HG03175 (cell line): ENCODE data around the gene ZNF823.
"Not testable (repeated sequence)": the region's sequence is repeated elsewhere in the genome, so short reads cannot be mapped to it uniquely, and the experiment has no call there.

Source experiments
- ATAC-seq: cut with Tn5 transposase; IDR thresholded peaks from one replicate; pipeline ENCODE4 v1.9.1; 2021; ENCODE audit warnings: mild to moderate bottlenecking, moderate library complexity; ENCODE audit not compliant: unreplicated experiment

The ZNF823 gene

GRCh38 chr19:11684987-11685675, 53.6 kb downstream of the ZNF823 start:
- no peak for ATAC-seq

DNA sequence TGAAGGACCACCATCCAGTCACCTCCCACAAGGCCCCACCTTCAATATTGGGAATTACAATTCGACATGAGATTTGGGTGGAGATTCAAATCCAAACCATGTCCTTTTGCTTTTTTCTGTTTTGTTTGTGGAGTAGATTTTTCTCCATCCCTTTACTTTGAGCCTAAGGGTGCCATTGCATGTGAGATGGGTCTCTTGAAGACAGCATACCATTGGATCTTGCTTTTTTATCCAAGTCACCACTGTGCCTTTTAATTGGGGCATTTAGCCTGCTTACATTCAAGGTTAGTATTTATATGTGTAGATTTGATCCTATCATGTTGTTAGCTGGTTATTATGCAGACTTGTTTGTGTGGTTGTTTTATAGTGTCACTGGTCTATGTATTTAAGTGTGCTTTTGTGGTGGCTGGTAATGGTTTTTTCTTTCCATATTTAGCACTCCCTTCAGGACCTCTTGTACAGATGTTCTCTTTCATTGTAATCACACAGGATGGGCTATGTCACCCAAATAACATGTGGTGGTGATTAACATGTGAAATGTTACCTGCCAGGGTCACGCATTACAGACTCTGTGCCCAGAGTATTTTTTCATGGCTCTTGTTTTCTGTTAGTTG, 58.0 kb downstream of the ZNF823 start:
- ATAC-seq: no peak

DNA sequence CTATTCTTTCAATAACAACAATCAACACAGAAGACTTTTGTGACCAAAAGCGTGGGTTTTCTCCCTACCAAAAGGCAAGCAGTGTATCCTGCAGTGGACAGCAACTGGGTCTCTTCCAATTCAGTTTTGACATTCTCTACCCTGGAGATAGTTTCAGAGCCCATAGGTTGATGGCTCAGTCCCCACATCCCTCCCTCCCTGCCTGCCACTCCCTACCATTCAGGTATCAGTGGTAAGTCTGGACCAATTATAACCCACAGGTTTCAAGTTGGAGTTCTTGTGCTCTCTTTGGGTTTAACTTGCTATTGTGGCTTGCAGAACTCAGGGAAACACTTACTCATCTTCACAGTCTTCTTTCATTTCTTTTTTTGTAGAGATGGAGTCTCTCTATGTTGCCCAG, 60.2 kb downstream of the ZNF823 start:
- ATAC-seq: no peak

DNA sequence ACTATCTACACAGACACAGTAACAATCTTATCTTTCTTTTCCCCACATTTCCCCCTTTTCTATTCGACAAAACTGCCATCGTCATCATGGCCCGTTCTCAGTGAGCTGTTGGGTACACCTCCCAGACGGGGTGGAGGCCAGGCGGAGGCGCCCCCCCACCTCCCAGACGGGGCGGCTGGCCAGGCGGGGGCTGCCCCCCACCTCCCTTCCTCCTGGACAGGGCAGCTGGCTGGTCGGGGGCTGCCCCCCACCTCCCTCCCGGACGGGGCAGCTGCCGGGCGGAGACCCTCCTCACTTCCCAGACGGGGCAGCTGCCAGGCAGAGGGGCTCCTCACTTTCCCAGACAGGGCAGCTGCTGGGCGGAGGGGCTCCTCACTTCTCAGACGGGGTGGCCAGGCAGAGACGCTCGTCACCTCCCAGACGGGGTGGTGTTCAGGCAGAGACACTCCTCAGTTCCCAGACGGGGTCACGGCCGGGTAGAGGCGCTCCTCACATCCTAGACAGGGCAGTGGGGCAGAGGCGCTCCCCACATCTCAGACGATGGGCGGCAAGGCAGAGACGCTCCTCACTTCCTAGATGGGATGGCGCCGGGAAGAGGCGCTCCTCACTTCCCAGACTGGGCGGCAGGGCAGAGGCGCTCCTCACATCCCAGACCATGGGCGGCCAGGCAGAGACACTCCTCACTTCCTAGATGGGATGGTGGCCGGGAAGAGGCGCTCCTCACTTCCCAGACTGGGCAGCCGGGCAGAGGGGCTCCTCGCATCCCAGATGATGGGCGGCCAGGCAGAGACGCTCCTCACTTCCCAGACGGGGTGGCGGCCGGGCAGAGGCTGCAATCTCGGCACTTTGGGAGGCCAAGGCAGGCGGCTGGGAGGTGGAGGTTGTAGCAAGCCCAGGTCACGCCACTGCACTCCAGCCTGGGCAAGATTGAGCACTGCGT, 61.8 kb downstream of the ZNF823 start:
- not testable (repeated sequence) for ATAC-seq

DNA sequence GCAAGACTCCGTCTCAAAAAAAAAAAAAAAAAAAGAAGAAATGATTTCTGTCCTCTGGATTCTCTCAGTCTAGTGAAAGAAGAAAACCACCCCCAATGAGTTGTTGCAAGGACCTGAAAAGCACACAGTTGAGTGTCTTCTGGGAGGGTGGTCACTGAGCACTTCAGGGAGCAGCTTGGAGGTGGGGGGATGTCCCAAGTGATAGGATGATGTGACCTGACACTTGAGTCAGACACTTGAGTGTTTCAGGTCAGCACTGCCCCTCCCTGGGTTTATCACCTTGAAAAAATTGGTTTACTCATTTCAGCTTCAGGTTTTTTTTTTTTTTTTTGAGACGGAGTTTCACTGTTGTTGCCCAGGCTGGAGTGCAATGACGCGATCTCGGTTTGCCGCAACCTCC, 63.2 kb downstream of the ZNF823 start:
- ATAC-seq: no peak

GRCh38 chr19:11674067-11674492, 64.7 kb downstream of the ZNF823 start:
- no peak for ATAC-seq

- ATAC-seq: no peak
Measured at GRCh38 chr19:11673608-11674041, 65.1 kb downstream of the ZNF823 start.
